Stimulated activated CD8-positive, alpha-beta memory T cell treated with anti-CD3 and anti-CD28 coated beads, Interleukin-15, amount 100 ng/mL, for 48 hours (primary cell): Measurements from ENCODE around the gene SLC17A1.

Experiments
- DNase-seq, 2 donors: peaks; one replicate each; pipeline ENCODE4 v3.0.0-alpha.2; 2020; ENCODE audit warnings: low read depth in 2 of 2

SLC17A1 gene

GRCh38 chr6:25832670-25833069 lies 818 bp upstream of the SLC17A1 start:
- DNase-seq = no peak

DNA sequence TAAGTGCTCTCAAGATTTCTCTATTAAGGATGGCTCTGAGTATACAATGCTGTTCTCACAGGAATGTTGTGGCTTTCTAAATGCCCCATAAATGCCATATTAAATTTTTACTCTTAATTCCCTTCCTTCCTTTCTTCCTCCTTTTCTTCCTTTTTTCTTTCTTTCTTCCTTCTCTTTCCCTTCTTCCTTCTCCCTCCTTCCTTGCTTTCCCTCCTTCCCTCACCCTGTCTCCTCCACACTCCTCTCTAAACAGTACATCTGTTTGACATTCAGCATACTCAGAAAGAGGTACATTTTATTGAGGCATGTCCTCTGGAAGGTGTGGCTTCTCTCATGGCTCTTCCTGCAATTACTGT lies 433 bp upstream of the SLC17A1 start:
- DNase-seq = no peak

- DNase-seq = no peak
Observed at GRCh38 chr6:25830458-25830857, 1.4 kb downstream of the SLC17A1 start.

GRCh38 chr6:25829375-25829774 lies 2.5 kb downstream of the SLC17A1 start:
- DNase-seq = no peak

DNA sequence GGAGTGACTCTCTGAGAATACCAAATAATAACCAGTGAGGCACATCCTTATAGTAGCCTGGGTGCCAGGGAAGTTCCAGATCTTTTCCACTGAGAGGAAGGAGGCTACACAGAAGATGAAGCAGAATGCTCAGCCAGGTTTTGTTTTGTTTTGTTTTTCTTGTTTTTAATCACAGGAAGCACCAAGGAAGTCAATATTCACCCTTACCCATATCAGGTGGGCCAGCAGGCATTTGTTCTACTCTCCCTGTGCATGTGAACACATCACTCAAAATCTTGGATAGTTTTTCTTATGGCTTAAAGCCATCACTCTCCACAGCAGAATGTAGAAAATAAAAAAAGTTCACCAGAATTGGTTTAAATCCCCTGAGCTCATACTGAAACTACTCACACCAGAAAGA lies 10.5 kb downstream of the SLC17A1 start:
- no peak for DNase-seq

DNA sequence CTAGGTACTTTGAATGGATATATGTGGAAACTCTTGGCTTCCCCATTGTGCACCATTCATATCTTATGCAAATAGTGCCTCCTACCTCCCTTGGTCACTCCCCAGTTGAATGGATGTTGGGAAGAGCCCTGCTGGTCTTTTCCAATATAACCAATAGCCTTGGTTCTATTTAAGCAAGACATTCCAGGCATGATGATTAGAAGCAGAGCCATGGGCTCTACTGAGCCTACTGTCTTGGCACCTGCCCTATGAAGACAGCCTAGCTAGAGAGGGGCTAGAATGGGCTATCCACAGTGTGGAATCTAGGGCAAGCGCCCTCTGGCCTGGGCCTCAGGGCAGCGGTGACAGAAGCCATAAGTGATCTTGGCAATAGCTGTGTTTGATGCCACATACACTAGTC lies 15.6 kb downstream of the SLC17A1 start:
- DNase-seq = no peak

DNA sequence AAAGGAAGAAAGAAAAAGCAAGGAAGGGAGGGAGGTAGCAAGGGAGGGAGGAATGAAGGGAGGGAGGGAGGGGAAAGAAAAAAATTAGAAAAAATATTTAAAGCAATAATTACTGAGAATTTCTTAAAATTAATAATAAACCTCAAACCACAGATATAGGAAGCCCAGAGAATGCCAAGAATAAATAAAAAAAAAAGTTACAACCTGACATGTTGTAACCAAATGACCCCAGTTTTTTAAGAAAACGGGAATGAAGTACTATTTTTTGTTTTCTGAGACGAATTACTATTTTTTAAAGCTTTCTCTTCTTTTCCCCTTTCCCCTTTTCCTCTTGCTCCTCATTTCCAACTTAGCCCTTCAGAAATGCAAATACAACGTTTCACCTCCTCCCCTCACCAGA lies 16.7 kb downstream of the SLC17A1 start:
- DNase-seq = no peak

DNA sequence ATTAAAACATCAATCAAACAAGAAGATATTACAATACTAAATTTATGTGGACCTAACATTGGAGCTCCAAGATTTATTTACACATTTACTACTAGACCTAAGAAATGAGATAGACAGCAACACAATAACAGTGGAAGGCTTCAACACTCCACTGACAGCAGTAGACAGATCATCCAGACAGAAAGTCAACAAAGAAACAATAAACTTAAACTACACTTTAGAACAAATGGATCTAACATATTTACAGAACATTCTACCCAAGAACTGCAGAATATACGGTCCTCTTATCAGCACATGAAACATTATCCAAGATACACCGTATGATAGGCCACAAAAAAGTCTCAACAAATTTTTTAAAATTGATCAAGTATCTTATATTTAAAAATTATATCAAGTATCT lies 27.0 kb downstream of the SLC17A1 start:
- no peak for DNase-seq

DNA sequence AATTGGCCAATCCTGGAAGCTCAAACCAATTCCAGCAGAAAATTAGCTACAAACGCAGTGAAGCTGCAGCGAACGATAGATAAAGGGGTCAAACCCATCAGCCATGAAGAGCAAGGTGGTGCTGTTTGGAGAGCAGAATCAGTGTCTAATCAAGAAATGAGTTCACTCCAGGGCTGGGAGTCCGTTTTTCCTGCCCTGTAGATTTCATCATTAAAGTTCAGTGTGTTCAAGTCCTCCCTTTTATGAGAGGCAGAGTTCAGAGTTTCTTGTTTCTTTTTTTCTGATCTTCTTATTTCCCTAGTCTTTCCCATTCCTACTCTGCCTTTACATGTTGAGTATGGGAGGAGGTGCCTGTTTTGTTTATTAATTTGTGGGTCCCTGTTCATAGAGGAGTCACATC lies 30.4 kb downstream of the SLC17A1 start:
- no peak for DNase-seq

- no peak for DNase-seq
Observed at GRCh38 chr6:25794784-25795183, 37.1 kb downstream of the SLC17A1 start.

DNA sequence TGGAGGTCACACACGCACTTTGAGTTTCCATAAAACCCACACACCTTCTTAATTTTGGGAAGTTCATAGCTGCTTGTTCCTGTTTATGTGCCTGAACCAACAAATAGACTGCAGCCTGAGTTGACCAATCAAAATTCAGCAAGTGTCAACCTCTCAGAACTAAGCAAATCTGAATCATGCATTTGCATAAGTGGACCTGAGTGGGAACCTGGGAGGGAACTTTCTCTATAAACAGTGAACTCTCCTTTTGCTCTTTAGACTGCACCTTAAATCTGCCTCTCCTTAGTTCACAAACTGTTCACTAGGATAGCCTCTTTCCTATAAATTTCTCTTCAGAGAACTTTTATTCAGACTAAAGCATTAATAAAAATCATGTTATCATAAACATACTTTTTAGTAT lies 37.9 kb downstream of the SLC17A1 start:
- no peak for DNase-seq

GRCh38 chr6:25792016-25792415 lies 39.8 kb downstream of the SLC17A1 start:
- no peak for DNase-seq

DNA sequence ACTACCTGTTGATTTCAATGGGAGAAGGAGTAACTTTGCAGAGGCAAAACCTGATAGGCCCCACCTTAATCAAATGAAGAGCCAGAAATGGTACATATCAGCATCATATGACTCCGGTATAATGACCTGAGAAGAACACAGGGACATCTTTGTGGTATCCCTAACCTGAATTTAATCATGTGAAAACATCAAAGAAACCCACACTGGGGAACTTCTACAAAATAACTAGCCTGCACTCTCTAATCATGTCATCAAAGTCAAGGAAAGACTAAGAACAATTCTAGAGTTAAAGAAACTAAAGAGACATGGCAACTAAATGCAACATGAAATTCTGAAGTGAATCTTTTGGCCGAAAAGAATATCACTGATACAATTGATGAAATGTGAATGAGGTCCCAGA lies 42.4 kb downstream of the SLC17A1 start:
- no peak for DNase-seq

- DNase-seq = peak; percentile 8 to 12
Observed at GRCh38 chr6:25788305-25788922, 43.4 kb downstream of the SLC17A1 start.

DNA sequence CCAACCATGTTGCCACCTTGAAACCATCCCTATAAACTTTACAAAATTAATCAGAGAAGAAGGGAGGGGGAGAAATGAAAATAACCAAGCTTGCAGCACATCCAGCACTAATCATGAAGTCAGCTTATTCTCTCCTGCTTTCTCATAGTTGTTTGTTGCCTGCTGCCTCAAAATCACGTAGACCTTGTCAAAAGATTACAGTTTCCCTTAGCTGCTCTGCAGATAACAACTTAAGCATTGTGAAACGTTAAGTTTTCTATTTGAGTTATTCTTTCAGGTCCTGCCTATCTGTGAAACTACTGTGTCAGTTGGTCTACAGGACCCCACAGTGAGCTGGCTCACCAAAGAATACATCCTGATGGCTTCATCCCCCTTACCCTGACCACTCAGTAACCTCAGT lies 44.4 kb downstream of the SLC17A1 start:
- no peak for DNase-seq

GRCh38 chr6:25781134-25781533 lies 50.7 kb downstream of the SLC17A1 start:
- DNase-seq = no peak

DNA sequence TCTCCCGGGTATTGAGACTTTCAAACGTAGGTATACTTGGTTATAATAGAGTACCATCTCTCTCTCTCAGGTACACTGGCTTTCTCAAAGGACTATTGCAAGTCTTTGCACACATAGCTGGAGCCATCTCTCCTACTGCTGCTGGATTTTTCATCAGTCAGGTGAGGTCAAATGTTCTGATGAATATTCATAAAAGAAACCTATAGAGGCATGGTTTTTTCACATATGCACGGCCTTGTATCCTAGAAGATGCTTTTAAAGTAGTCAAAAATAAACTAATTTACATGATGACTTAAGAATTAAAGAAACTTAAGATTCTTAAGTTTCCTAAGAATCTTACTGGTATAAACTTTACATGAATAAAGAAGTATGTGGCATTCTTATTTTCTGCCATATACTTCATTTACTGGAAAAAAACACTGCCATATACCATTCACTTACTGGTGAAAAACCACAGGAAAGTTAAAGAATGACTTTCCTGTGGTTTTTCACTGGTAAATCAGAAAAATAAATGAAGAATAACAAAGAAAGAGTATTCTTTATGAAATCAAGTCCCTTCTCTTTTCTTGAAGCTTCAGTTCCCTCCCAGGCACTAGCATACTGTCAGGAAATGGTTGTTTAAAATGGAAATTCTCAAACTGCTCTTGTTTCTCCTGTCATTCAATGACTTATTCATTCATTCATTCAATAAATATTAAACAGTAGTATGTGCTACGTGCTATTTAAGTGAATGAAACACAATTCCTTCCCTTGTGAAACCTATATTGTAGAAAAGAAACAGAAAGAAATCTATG lies 53.8 kb downstream of the SLC17A1 start:
- no peak for DNase-seq

DNA sequence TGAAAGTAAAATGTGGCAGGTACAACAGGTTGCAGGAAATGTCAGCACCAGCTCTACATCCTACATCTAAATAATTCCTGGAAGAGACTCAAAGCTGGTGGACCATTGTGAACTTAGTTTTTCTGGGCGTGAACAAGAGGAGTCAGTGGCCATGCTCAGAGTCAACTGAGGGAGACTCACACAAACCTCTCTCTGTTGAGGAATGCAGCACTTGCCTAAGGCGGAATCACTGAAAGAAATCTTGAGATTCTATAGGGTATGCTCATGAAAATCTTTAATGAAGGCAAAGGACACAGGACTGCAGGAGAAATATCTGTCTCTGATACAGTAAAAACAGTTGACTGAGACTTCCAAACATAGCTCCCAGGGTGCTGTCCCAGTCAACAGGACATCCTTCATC lies 54.8 kb downstream of the SLC17A1 start:
- DNase-seq = no peak

DNA sequence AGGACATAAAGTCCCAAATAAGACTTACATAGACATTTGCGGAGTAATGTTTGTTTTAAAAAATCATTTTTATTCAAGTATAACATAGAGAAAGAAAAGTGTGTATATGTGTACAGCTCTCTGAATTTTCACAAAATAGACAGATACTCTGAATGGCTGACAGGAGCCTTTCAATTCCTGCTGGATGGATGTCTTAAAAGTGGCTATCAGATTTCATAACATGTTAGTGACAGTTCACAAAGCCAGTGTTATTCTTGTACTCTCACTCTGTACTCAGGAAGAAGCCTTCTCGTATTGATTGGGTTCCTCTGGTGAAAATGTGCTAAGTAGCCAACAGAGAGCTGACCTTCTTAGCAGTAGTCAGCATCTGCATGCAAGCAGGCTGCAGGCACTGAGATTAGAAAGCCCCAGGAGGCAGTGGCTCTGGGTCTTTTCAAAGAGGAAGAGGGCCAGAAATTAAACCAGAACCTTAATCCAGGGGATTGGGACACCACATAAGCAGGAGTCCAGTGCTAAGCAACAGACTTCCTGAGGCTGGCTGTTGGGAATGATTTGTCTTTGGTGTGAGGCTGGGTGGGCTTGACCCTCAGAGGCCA lies 57.6 kb downstream of the SLC17A1 start:
- no peak for DNase-seq

DNA sequence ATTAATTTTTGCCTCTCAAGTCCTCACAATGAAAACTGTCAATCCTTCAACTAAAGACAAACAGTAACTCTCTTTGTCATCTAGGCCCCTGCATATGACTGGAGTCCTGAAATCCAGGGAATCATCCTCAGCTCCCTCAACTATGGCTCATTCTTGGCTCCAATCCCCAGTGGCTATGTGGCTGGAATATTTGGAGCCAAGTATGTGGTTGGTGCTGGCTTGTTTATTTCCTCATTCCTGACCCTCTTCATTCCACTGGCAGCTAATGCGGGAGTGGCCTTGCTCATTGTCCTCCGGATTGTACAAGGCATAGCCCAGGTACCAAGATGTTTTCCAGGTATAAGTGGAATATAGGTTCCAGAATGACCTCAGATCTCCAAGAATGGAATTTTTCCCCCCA lies 61.9 kb downstream of the SLC17A1 start:
- no peak for DNase-seq

DNA sequence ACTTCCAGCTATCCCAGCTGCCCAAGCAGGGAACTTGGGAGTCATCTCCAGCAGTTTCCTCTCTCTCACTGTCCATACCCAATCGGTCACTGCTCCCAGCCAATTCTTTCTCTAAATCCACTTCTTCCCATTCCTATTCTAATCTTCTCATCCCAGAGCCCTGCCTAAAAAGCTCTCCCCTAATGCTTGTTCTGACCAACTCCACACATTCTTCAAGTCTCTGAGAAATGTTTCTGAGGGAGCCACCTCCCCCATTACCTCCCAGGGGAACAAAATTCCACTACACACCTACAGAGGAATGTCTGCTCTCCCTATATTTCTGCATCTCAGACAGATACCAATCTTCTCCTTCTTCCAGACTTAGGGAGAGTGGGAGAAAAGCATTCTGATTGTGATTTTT lies 63.3 kb downstream of the SLC17A1 start:
- no peak for DNase-seq

DNA sequence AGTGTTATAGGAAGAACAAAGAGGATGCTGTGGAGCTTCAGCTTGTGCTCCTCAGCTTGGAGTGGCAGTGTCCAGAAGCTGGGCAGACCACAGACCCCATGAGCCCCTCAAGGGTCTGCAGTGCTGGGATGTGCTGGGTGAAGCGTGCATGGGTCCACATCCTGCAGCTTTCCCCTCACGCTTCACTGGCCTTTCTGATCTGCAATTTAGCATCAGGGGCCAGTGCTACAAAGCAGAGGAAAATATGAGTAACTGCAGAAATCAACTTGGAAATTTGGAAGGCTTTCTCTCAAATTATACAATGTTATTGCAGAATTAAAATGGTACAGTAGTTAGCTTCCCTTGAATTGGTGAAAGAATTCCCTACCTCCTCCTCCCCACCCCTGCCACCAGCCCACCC lies 67.2 kb downstream of the SLC17A1 start:
- no peak for DNase-seq

GRCh38 chr6:25757936-25758642 lies 73.8 kb downstream of the SLC17A1 start:
- DNase-seq = no peak
